RPMI7951 (cell line): ENCODE data around the gene PID1. TPM values are rescaled to one million over a fixed set of nuclear protein-coding genes. Genes with fewer than 3 reads are reported as not detected.

Experiments
- DNase-seq: peaks from one replicate; pipeline ENCODE4 v3.0.0-alpha.2; 2012; ENCODE audit warnings: low read depth
- total RNA-seq: library from RNA; depleted of rRNA; stranded (reverse); fragments of >200 nt; shearing (Covaris generic); gene quantifications from 2 replicates; pipeline ENCODE4 v1.2.3, GENCODE V29; 2014

PID1 gene
- total RNA-seq, 1 experiment from 2014 or later: 23.8 TPM

GRCh38 chr2:229118336-229118735 is 152.8 kb downstream of the PID1 start:
- peak; percentile 73 for DNase-seq

- DNase-seq: no peak
Measured at GRCh38 chr2:229111744-229112143, 159.3 kb downstream of the PID1 start.

- no peak for DNase-seq
Measured at GRCh38 chr2:229109195-229109594, 161.9 kb downstream of the PID1 start.

- DNase-seq: no peak
Measured at GRCh38 chr2:229107601-229108000, 163.5 kb downstream of the PID1 start.

- DNase-seq: no peak
Measured at GRCh38 chr2:229104974-229105387, 166.1 kb downstream of the PID1 start.

- no peak for DNase-seq
Measured at GRCh38 chr2:229104025-229104424, 167.1 kb downstream of the PID1 start.

- no peak for DNase-seq
Measured at GRCh38 chr2:229101314-229101713, 169.8 kb downstream of the PID1 start.

- no peak for DNase-seq
Measured at GRCh38 chr2:229099231-229099630, 171.9 kb downstream of the PID1 start.

- DNase-seq: no peak
Measured at GRCh38 chr2:229098801-229099200, 172.3 kb downstream of the PID1 start.

GRCh38 chr2:229096409-229097066 is 174.5 kb downstream of the PID1 start:
- peak; percentile 27 for DNase-seq

GRCh38 chr2:229095472-229095871 is 175.6 kb downstream of the PID1 start:
- DNase-seq: no peak

GRCh38 chr2:229090225-229090624 is 180.9 kb downstream of the PID1 start:
- peak; percentile 70 for DNase-seq

- peak; percentile 75 for DNase-seq
Measured at GRCh38 chr2:229089776-229090175, 181.3 kb downstream of the PID1 start.

- DNase-seq: no peak
Measured at GRCh38 chr2:229088966-229089700, 182.0 kb downstream of the PID1 start.

GRCh38 chr2:229088517-229088913 is 182.6 kb downstream of the PID1 start:
- peak; percentile 14 for DNase-seq

GRCh38 chr2:229087843-229088516 is 183.1 kb downstream of the PID1 start:
- peak; percentile 53 for DNase-seq

- DNase-seq: no peak
Measured at GRCh38 chr2:229087267-229087666, 183.8 kb downstream of the PID1 start.

- DNase-seq: no peak
Measured at GRCh38 chr2:229085439-229085838, 185.6 kb downstream of the PID1 start.

GRCh38 chr2:229084447-229084846 is 186.6 kb downstream of the PID1 start:
- DNase-seq: peak; percentile 56

GRCh38 chr2:229083606-229084340 is 187.3 kb downstream of the PID1 start:
- DNase-seq: no peak

- DNase-seq: peak; percentile 20
Measured at GRCh38 chr2:229081411-229081810, 189.7 kb downstream of the PID1 start.

- no peak for DNase-seq
Measured at GRCh38 chr2:229080172-229080571, 190.9 kb downstream of the PID1 start.
